ENCODE data around the gene ZNF385A. TPM values are rescaled to one million over a fixed set of nuclear protein-coding genes. Genes with fewer than 3 reads are reported as not detected.

The ZNF385A gene
- total and polyA plus RNA-seq, 9 of the 15 experiments (the other 6 are each of a cell fraction or from before 2014, with no cell fraction given), result 1.0 to 111 (median 7.7) TPM

DNA sequence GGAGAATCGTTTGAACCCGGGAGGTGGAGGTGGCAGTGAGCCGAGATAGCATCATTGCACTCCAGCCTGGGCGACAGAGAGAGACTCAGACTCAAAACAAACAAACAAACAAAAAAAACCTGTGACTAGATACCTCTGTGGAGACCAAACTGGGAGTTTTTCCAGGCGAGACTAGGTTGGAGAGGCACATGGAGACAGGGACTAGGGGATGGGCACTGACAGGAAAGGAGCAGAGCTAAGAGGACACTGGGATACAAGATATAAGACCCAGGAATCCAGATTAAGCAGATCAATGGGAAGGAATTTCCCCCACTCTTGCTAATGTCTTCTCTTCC lies 39.2 kb upstream of the ZNF385A start:
- TF ChIP-seq, protein P1, sequence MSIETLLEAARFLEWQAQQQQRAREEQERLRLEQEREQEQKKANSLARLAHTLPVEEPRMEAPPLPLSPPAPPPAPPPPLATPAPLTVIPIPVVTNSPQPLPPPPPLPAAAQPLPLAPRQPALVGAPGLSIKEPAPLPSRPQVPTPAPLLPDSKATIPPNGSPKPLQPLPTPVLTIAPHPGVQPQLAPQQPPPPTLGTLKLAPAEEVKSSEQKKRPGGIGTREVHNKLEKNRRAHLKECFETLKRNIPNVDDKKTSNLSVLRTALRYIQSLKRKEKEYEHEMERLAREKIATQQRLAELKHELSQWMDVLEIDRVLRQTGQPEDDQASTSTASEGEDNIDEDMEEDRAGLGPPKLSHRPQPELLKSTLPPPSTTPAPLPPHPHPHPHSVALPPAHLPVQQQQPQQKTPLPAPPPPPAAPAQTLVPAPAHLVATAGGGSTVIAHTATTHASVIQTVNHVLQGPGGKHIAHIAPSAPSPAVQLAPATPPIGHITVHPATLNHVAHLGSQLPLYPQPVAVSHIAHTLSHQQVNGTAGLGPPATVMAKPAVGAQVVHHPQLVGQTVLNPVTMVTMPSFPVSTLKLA (conservative IDR thresholded peaks at IDR 0.05), result no peak
- TF ChIP-seq TEAD2 (tag; IDR thresholded peaks at IDR 0.05) (no peak), CBX1 (IDR thresholded peaks at IDR 0.05; ENCODE audit: low read depth) (no peak), NFXL1 (CRISPR knock-in tag; IDR thresholded peaks at IDR 0.05) (no peak), ELK1 (CRISPR knock-in tag; IDR thresholded peaks at IDR 0.05) (no peak), ZNF707 (CRISPR knock-in tag; conservative IDR thresholded peaks at IDR 0.05) (no peak), MLLT1 (IDR thresholded peaks at IDR 0.05) (no peak), GTF2E2 (tag; IDR thresholded peaks at IDR 0.05) (no peak), MAZ (CRISPR knock-in tag; conservative IDR thresholded peaks at IDR 0.05 in 1 of 2, IDR thresholded peaks at IDR 0.05 in 1 of 2) (no peak), ZNF324 (CRISPR knock-in tag; IDR thresholded peaks at IDR 0.05) (no peak), PHF21A (IDR thresholded peaks at IDR 0.05; ENCODE audit: borderline replicate concordance, low read depth) (no peak), CBX8 (IDR thresholded peaks at IDR 0.05; ENCODE audit: borderline replicate concordance, extremely low read depth, low read depth, low read length, poor library complexity, severe bottlenecking) (no peak), KLF10 (CRISPR knock-in tag; IDR thresholded peaks at IDR 0.05) (no peak), FOXJ3 (CRISPR knock-in tag; IDR thresholded peaks at IDR 0.05) (no peak), TFE3 (CRISPR knock-in tag; IDR thresholded peaks at IDR 0.05) (no peak), SMAD4 (CRISPR knock-in tag; conservative IDR thresholded peaks at IDR 0.05) (no peak), NBN (IDR thresholded peaks at IDR 0.05; ENCODE audit: low read depth) (no peak)
- Histone ChIP-seq H3K4me2 (ENCODE audit: insufficient read depth, low read length) (no peak overlapping the region), H3K27me3 (ENCODE audit: control insufficient read depth in 2 of 2, insufficient read depth in 2 of 2, low read length in 2 of 2) (no peaks in the 10 kb centered on the region), H3K27ac (ENCODE audit: extremely low read depth, low read depth, low read length) (no peak overlapping the region), H4K20me1 (replicated peaks; ENCODE audit: control insufficient read depth, insufficient read depth, low read length) (no peaks in the 10 kb centered on the region), H3K36me3 (ENCODE audit: control insufficient read depth, insufficient read depth, low read length) (no peaks in the 10 kb centered on the region), H2AFZ (ENCODE audit: low read depth, low read length) (no peak overlapping the region), H3K79me2 (ENCODE audit: control insufficient read depth, insufficient read depth, low read length) (peaks cover 9% of the 10 kb centered on the region), H3K9ac (ENCODE audit: insufficient read depth in 1 of 2, low read depth in 2 of 2, low read length in 2 of 2) (no peak overlapping the region), H3K9me3 (replicated peaks; ENCODE audit: control insufficient read depth, insufficient read depth, low read depth, low read length) (no peaks in the 10 kb centered on the region), H3K9me1 (ENCODE audit: control insufficient read depth, insufficient read depth, low read length) (no peaks in the 10 kb centered on the region), H3K4me1 (replicated peaks in 1 of 2; ENCODE audit: control insufficient read depth in 2 of 2, insufficient read depth in 2 of 2, low read length in 2 of 2) (peaks cover 44 to 85% of the 10 kb centered on the region in 2 experiments), H3K4me3 (no peak overlapping the region)
- in situ Hi-C loops (cut with MboI) (no loop called here), intact Hi-C loops (cut with micrococcal nuclease) (no loop called here)
- FAIRE-seq, result no peak
- 10% methylated on average over 5 of the region's 5 CpGs for WGBS (ENCODE audit: insufficient coverage, low coverage, missing lambda C conversion rate)
- CTCF ChIA-PET (ENCODE audit: low intra/inter-chr PET ratio), result no interaction called here
- DNase-seq (ENCODE audit: extremely low read depth in 1 of 4, low spot score in 3 of 4), result no peak
- BruUV-seq (replicated peaks), result no TSS peak
- ATAC-seq, result no peak
- POLR2A ChIA-PET, result interaction anchor here (0.6 to 2.1 kb wide), 3 partner anchors 8 to 282 kb away, joined by 3 to 8 read pairs (median 3); no protein-coding TSS in a partner anchor
